ENCODE measurements around the gene FGF13.

Gene FGF13

DNA sequence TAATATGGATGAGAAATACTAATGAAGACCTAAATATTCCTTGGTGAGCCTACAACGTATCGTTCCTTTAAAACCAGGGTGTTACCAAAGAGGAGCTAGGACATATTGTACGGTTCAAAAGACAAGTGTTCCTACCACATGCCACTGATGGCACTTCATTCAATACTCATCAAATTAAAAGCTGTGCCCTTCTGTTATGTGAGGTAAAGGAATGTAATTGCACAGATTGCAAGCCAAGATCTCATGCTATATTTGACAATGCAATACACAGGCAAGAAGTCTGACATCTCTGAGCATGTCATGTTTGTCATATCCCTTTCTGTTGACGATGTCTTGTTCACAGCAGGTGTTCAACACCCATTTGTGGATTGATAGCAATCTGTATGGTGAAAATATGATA, 6.9 kb downstream of the FGF13 start:
- Histone ChIP-seq H3K4me3 (ENCODE audit: insufficient read length, low read depth) (no peak overlapping the region), H3K27me3 (ENCODE audit: insufficient read depth, insufficient read length) (no peaks in the 10 kb centered on the region), H3K36me3 (ENCODE audit: insufficient read depth, insufficient read length, low read length) (no peaks in the 10 kb centered on the region), H3K4me1 (ENCODE audit: insufficient read depth, insufficient read length) (no peaks in the 10 kb centered on the region), H3K9ac (ENCODE audit: insufficient read length, low read depth) (no peak overlapping the region), H3K9me3 (ENCODE audit: insufficient read depth, low read length) (no peaks in the 10 kb centered on the region)
- TF ChIP-seq SUZ12 (IDR thresholded peaks at IDR 0.05; ENCODE audit: extremely low read depth, insufficient read depth, insufficient read length) (no peak), YY1 (IDR thresholded peaks at IDR 0.05; ENCODE audit: insufficient read depth, insufficient read length) (no peak), ZNF274 (IDR thresholded peaks at IDR 0.05; ENCODE audit: low read depth, low read length) (no peak)
- no peak for DNase-seq (ENCODE audit: low read depth, low spot score)

DNA sequence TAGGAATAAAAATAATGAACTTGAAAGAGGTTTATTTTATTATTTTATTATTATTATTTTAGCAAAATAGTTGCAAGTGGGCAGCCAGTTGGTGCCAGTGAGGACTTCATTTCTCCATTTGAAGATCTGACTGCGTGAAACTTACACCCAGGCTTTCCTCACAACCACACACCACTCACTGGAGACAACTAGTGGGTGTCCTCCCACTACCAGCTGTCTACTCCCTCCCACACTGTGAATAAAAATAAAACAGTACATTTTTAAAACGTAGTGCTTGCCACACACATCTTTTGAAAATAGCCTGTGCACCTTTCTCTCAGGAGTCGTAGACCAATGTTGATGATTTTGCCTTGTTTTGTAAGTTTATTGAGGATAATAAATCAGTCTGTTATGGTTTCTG, 7.4 kb downstream of the FGF13 start:
- no peak overlapping the region for H3K4me3 ChIP-seq (ENCODE audit: insufficient read length, low read depth)
- no peak for TF ChIP-seq YY1 (IDR thresholded peaks at IDR 0.05; ENCODE audit: insufficient read depth, insufficient read length)
- no peak for TF ChIP-seq SUZ12 (IDR thresholded peaks at IDR 0.05; ENCODE audit: extremely low read depth, insufficient read depth, insufficient read length)
- TF ChIP-seq ZNF274 (IDR thresholded peaks at IDR 0.05; ENCODE audit: low read depth, low read length), result no peak
- no peaks in the 10 kb centered on the region for H3K36me3 ChIP-seq (ENCODE audit: insufficient read depth, insufficient read length, low read length)

DNA sequence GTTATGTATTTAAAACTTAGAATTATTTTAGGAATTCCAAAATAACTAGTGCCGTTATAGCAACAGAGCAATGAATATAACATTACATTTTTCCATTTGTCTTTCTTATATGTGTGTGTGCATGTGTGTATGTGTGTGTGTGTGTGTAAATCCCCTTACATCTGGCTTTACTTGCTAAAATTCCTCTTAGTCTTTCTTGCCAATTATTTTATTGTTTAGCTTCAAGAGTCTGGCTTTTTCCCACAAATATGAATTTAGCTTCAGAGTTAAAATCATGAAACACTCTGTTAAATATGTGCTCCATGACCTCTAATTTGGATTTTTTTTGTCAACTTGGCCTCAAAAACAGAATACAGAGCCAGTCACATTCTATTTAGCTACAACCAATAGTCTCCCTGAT, 18.9 kb downstream of the FGF13 start:
- H3K4me3 ChIP-seq (ENCODE audit: insufficient read length, low read depth), result no peak overlapping the region
- TF ChIP-seq ZNF274 (IDR thresholded peaks at IDR 0.05; ENCODE audit: low read depth, low read length), result no peak
- no peak for TF ChIP-seq SUZ12 (IDR thresholded peaks at IDR 0.05; ENCODE audit: extremely low read depth, insufficient read depth, insufficient read length)
- no peaks in the 10 kb centered on the region for H3K4me1 ChIP-seq (ENCODE audit: insufficient read depth, insufficient read length)
- H3K36me3 ChIP-seq (ENCODE audit: insufficient read depth, insufficient read length, low read length), result no peaks in the 10 kb centered on the region
- no peak overlapping the region for H3K9ac ChIP-seq (ENCODE audit: insufficient read length, low read depth)
- no peaks in the 10 kb centered on the region for H3K9me3 ChIP-seq (ENCODE audit: insufficient read depth, low read length)
- DNase-seq (ENCODE audit: low read depth, low spot score), result no peak
- H3K27me3 ChIP-seq (ENCODE audit: insufficient read depth, insufficient read length), result no peaks in the 10 kb centered on the region

More for the DNA sequence above, 7.4 kb downstream of the FGF13 start:
- Histone ChIP-seq H3K9ac (ENCODE audit: insufficient read length, low read depth) (no peak overlapping the region), H3K9me3 (ENCODE audit: insufficient read depth, low read length) (no peaks in the 10 kb centered on the region), H3K4me1 (ENCODE audit: insufficient read depth, insufficient read length) (no peaks in the 10 kb centered on the region), H3K27me3 (ENCODE audit: insufficient read depth, insufficient read length) (no peaks in the 10 kb centered on the region)
- no peak for DNase-seq (ENCODE audit: low read depth, low spot score)

DNA sequence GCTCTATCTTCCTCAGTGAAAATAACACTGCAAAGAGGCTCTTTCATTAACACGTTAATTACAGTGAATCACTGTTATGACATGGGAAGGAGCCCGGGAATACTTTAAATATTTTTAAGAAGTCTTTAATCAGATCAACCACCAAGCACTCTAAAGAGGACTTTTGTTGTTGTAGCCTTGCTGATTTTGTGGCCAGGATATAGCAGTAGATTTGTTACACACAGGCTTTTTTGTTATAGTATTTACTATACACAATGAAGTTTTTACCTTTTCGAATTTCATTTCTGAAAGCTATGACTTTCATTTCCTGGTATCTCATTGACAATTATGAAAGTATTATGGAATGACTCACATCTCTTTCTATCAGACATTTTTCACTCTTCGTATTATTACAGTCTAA, 20.3 kb downstream of the FGF13 start:
- Histone ChIP-seq H3K4me3 (ENCODE audit: insufficient read length, low read depth) (no peak overlapping the region), H3K27me3 (ENCODE audit: insufficient read depth, insufficient read length) (no peaks in the 10 kb centered on the region), H3K9ac (ENCODE audit: insufficient read length, low read depth) (no peak overlapping the region), H3K36me3 (ENCODE audit: insufficient read depth, insufficient read length, low read length) (no peaks in the 10 kb centered on the region), H3K4me1 (ENCODE audit: insufficient read depth, insufficient read length) (no peaks in the 10 kb centered on the region), H3K9me3 (ENCODE audit: insufficient read depth, low read length) (no peaks in the 10 kb centered on the region)
- DNase-seq (ENCODE audit: low read depth, low spot score), result no peak
- no peak for TF ChIP-seq ZNF274 (IDR thresholded peaks at IDR 0.05; ENCODE audit: low read depth, low read length)
- TF ChIP-seq YY1 (IDR thresholded peaks at IDR 0.05; ENCODE audit: insufficient read depth, insufficient read length), result no peak
- TF ChIP-seq SUZ12 (IDR thresholded peaks at IDR 0.05; ENCODE audit: extremely low read depth, insufficient read depth, insufficient read length), result no peak

DNA sequence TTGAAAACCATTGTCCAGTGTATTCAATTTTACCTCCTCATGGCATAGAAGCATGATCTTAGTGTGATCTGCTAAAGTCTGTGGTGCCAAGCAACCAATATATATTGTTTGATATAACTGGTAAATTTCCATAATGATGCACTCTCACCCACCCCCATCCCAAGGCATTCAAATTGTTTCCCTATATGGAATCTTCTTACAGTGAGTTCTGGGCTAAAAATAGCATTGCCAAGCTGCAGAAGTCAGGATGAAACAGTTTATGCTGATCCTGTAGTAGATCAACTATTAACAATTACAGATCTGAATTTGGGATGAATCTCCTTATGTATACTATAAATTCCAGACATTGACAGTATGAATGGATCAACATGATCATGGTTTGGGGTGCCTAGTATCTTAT, 20.9 kb downstream of the FGF13 start:
- no peaks in the 10 kb centered on the region for H3K27me3 ChIP-seq (ENCODE audit: insufficient read depth, insufficient read length)
- no peaks in the 10 kb centered on the region for H3K36me3 ChIP-seq (ENCODE audit: insufficient read depth, insufficient read length, low read length)
- H3K9ac ChIP-seq (ENCODE audit: insufficient read length, low read depth), result no peak overlapping the region
- no peak for DNase-seq (ENCODE audit: low read depth, low spot score)
- H3K4me1 ChIP-seq (ENCODE audit: insufficient read depth, insufficient read length), result no peaks in the 10 kb centered on the region
- H3K9me3 ChIP-seq (ENCODE audit: insufficient read depth, low read length), result no peaks in the 10 kb centered on the region
- no peak overlapping the region for H3K4me3 ChIP-seq (ENCODE audit: insufficient read length, low read depth)
- TF ChIP-seq YY1 (IDR thresholded peaks at IDR 0.05; ENCODE audit: insufficient read depth, insufficient read length) (no peak), ZNF274 (IDR thresholded peaks at IDR 0.05; ENCODE audit: low read depth, low read length) (no peak), SUZ12 (IDR thresholded peaks at IDR 0.05; ENCODE audit: extremely low read depth, insufficient read depth, insufficient read length) (no peak)

DNA sequence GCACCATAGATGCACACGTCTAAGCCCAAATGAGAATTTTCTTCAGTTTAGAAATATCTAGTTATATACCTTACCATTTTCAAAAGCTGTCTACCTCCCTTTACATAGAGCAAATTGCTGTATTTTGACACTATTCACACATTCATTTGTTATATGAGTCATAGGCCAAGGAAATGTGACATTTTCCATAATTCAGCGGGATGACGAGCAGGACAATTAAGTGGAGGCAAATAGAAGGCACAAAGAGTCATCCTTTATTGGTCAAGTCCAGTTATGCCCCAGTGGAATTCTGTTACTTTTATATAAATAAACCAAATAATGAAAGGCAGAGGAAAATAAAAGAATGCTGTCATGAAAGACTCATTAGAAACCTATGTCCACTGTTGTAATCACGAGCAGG, 27.9 kb downstream of the FGF13 start:
- H3K9ac ChIP-seq (ENCODE audit: insufficient read length, low read depth), result no peak overlapping the region
- no peaks in the 10 kb centered on the region for H3K9me3 ChIP-seq (ENCODE audit: insufficient read depth, low read length)
- no peaks in the 10 kb centered on the region for H3K36me3 ChIP-seq (ENCODE audit: insufficient read depth, insufficient read length, low read length)
- DNase-seq (ENCODE audit: low read depth, low spot score), result no peak
- H3K4me1 ChIP-seq (ENCODE audit: insufficient read depth, insufficient read length), result no peaks in the 10 kb centered on the region
- H3K27me3 ChIP-seq (ENCODE audit: insufficient read depth, insufficient read length), result no peaks in the 10 kb centered on the region
- H3K4me3 ChIP-seq (ENCODE audit: insufficient read length, low read depth), result no peak overlapping the region
- no peak for TF ChIP-seq ZNF274 (IDR thresholded peaks at IDR 0.05; ENCODE audit: low read depth, low read length)
- TF ChIP-seq YY1 (IDR thresholded peaks at IDR 0.05; ENCODE audit: insufficient read depth, insufficient read length), result no peak
- no peak for TF ChIP-seq SUZ12 (IDR thresholded peaks at IDR 0.05; ENCODE audit: extremely low read depth, insufficient read depth, insufficient read length)

DNA sequence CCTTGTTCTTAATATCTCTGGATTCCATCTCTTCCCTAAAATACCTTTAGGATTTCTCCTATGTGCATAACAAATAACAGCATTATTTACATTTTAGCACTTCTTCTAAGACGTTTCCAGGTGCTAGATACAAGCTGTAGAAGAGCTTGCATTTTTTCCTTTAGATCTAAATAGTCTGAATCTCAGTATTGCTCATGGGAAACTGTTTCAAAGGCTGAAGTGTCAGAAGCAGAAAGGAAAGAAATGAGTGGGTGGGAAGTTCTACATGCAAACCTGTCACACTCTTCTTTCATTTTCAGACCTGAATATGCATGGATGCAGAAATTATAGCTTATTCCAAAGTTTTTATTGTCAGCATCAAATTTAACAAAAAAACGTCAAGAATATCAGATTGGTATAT, 41.8 kb downstream of the FGF13 start:
- no peak overlapping the region for H3K4me3 ChIP-seq (ENCODE audit: insufficient read length, low read depth)
- H3K27me3 ChIP-seq (ENCODE audit: insufficient read depth, insufficient read length), result no peaks in the 10 kb centered on the region
- TF ChIP-seq SUZ12 (IDR thresholded peaks at IDR 0.05; ENCODE audit: extremely low read depth, insufficient read depth, insufficient read length), result no peak
- TF ChIP-seq ZNF274 (IDR thresholded peaks at IDR 0.05; ENCODE audit: low read depth, low read length), result no peak
- no peak for TF ChIP-seq YY1 (IDR thresholded peaks at IDR 0.05; ENCODE audit: insufficient read depth, insufficient read length)
- H3K4me1 ChIP-seq (ENCODE audit: insufficient read depth, insufficient read length), result no peaks in the 10 kb centered on the region
- no peak overlapping the region for H3K9ac ChIP-seq (ENCODE audit: insufficient read length, low read depth)
- no peak for DNase-seq (ENCODE audit: low read depth, low spot score)
- no peaks in the 10 kb centered on the region for H3K36me3 ChIP-seq (ENCODE audit: insufficient read depth, insufficient read length, low read length)
- no peaks in the 10 kb centered on the region for H3K9me3 ChIP-seq (ENCODE audit: insufficient read depth, low read length)

DNA sequence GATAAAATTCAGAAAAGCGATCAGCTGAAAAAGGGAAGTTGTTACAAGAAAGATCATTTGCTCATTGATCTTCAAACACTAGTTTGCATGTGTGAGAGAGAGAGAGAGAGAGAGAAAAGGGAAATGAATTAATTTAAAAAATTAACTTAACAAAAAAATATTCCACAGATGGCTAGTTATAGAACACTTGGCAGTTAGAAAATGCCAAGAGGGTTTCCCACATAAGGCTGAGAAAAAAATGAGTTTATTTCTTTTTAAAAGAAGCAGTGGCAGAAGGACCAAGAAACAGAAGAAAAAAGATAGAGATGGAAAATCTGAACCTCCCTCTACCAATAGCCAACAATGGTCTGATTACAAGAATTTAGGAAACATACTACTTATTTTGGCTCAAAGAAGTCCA, 47.1 kb downstream of the FGF13 start:
- no peaks in the 10 kb centered on the region for H3K27me3 ChIP-seq (ENCODE audit: insufficient read depth, insufficient read length)
- TF ChIP-seq SUZ12 (IDR thresholded peaks at IDR 0.05; ENCODE audit: extremely low read depth, insufficient read depth, insufficient read length), result no peak
- TF ChIP-seq YY1 (IDR thresholded peaks at IDR 0.05; ENCODE audit: insufficient read depth, insufficient read length), result no peak
- no peak for TF ChIP-seq ZNF274 (IDR thresholded peaks at IDR 0.05; ENCODE audit: low read depth, low read length)
- H3K4me1 ChIP-seq (ENCODE audit: insufficient read depth, insufficient read length), result no peaks in the 10 kb centered on the region
- no peaks in the 10 kb centered on the region for H3K9me3 ChIP-seq (ENCODE audit: insufficient read depth, low read length)
- no peak overlapping the region for H3K4me3 ChIP-seq (ENCODE audit: insufficient read length, low read depth)
- DNase-seq (ENCODE audit: low read depth, low spot score), result no peak
- H3K36me3 ChIP-seq (ENCODE audit: insufficient read depth, insufficient read length, low read length), result no peaks in the 10 kb centered on the region
- no peak overlapping the region for H3K9ac ChIP-seq (ENCODE audit: insufficient read length, low read depth)
